Keratinocyte (primary cell): ENCODE data around the gene EXOC6B.

Experiments used
- CTCF ChIP-seq, 3 experiments: IDR thresholded peaks in 1 of 3; conservative IDR thresholded peaks in 1 of 3; optimal IDR thresholded peaks in 1 of 3; 2 replicates in 2 of 3; 3 replicates in 1 of 3; pipeline versions ENCODE3 to v1.5.1; 2011; ENCODE audit warnings: low read length in 3 of 3, mild to moderate bottlenecking in 3 of 3, moderate library complexity in 2 of 3, control low read depth in 1 of 3, inconsistent platforms in 1 of 3; ENCODE audit not compliant: insufficient read depth in 2 of 3; ENCODE audit errors: extremely low read depth in 1 of 3
- EZH2 ChIP-seq: IDR thresholded peaks from one replicate; pipeline ENCODE4 v1.6.1; 2012; ENCODE audit warnings: inconsistent platforms, mild to moderate bottlenecking, low read length, moderate library complexity

GRCh38 chr2:72278046-72278445 lies 547.8 kb downstream of the EXOC6B start:
- no peak for TF ChIP-seq EZH2
- TF ChIP-seq CTCF (optimal IDR thresholded peaks at IDR 0.05 in 1 of 3, IDR thresholded peaks at IDR 0.05 in 1 of 3, conservative IDR thresholded peaks at IDR 0.05 in 1 of 3; ENCODE audit: extremely low read depth in 1 of 3, insufficient read depth in 2 of 3, low read length in 3 of 3), result no peak
